ENCODE results near the gene CHRNG.

CHRNG gene

GRCh38 chr2:232539298-232540231, at the start of gene CHRNG:
Gene CHRNG (plus strand): TSS chr2:232539692. CDS start chr2:232539748, 56 bp downstream.
- no peak for DNase-seq

GRCh38 chr2:232490221-232491138, 49.0 kb upstream of the CHRNG start:
- DNase-seq, result no peak

- no peak for DNase-seq
These were observed 48.2 kb upstream of the CHRNG start for GRCh38 chr2:232491139-232491780.

- DNase-seq, result no peak
These were observed 47.1 kb upstream of the CHRNG start for GRCh38 chr2:232492236-232492848.

- no peak for DNase-seq
These were observed 46.4 kb upstream of the CHRNG start for GRCh38 chr2:232492963-232493700.

- no peak for DNase-seq
These were observed 45.6 kb upstream of the CHRNG start for GRCh38 chr2:232493701-232494474.

- DNase-seq, result no peak
These were observed 45.0 kb upstream of the CHRNG start for GRCh38 chr2:232494542-232494941.

- DNase-seq, result no peak
These were observed 44.2 kb upstream of the CHRNG start for GRCh38 chr2:232495292-232495691.

- no peak for DNase-seq
These were observed 42.8 kb upstream of the CHRNG start for GRCh38 chr2:232496501-232497270.

GRCh38 chr2:232497348-232497747, 42.1 kb upstream of the CHRNG start:
- DNase-seq, result no peak

GRCh38 chr2:232498452-232498851, 41.0 kb upstream of the CHRNG start:
- DNase-seq, result no peak

- no peak for DNase-seq
These were observed 38.1 kb upstream of the CHRNG start for GRCh38 chr2:232501331-232501771.

GRCh38 chr2:232501794-232502390, 37.6 kb upstream of the CHRNG start:
- no peak for DNase-seq

GRCh38 chr2:232502511-232502910, 37.0 kb upstream of the CHRNG start:
- DNase-seq, result no peak

GRCh38 chr2:232502911-232503808, 36.3 kb upstream of the CHRNG start:
- DNase-seq, result no peak

- DNase-seq, result no peak
These were observed 35.6 kb upstream of the CHRNG start for GRCh38 chr2:232503809-232504323.

GRCh38 chr2:232504438-232504837, 35.1 kb upstream of the CHRNG start:
- DNase-seq, result no peak

- no peak for DNase-seq
These were observed 33.6 kb upstream of the CHRNG start for GRCh38 chr2:232505856-232506255.
